ENCODE measurements around the gene POU5F1. TPM values are rescaled to one million over a fixed set of nuclear protein-coding genes. Genes with fewer than 3 reads are reported as not detected.
"Not testable (repeated sequence)": the region's sequence is repeated elsewhere in the genome, so short reads cannot be mapped to it uniquely, and the experiment has no call there.

POU5F1 gene
- total and polyA plus RNA-seq, 2 of the 4 experiments (the other 2 are of a cell fraction), result not detected

DNA sequence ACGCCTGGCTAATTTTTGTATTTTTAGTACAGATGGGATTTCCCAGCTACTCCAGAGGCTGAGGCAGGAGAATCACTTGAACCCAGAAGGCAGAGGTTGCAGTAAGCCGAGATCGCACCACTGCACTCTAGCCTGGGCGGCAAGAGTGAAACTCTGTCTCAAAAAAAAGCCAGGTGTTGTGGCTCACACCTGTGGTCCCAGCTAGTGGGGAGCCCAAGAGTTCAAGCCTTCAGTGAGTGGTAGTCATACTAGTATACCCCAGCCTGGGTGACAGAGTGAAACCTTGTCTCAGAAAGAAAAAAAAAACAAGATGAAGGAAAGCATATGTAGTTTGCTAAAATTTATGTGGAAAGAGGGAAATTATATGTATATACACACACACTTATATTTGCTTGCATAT is 20.0 kb upstream of the POU5F1 start:
- Histone ChIP-seq H3K9me1 (ENCODE audit: insufficient read depth, low read length) (no peaks in the 10 kb centered on the region), H3K56ac (ENCODE audit: extremely low read depth, insufficient read depth, low read length) (no peak overlapping the region), H3K4ac (ENCODE audit: low read depth, low read length) (no peak overlapping the region), H2AK5ac (ENCODE audit: low read depth, low read length) (no peak overlapping the region), H3K23ac (ENCODE audit: low read depth, low read length) (no peak overlapping the region), H4K8ac (ENCODE audit: low read depth in 2 of 2, low read length in 2 of 2) (no peak overlapping the region), H4K91ac (ENCODE audit: insufficient read depth, low read depth, low read length) (no peak overlapping the region), H3K14ac (replicated peaks; ENCODE audit: low read depth, low read length) (no peak overlapping the region), H2BK15ac (ENCODE audit: low read depth, low read length) (no peak overlapping the region), H2BK5ac (ENCODE audit: low read depth, low read length, poor library complexity, severe bottlenecking) (no peak overlapping the region), H2BK120ac (ENCODE audit: low read depth, low read length) (no peak overlapping the region), H2AK9ac (replicated peaks; ENCODE audit: low read depth, low read length, poor library complexity) (no peak overlapping the region), H3K4me3 (ENCODE audit: insufficient read depth, low read depth, low read length) (no peak overlapping the region), H4K20me1 (ENCODE audit: insufficient read depth, low read length) (no peaks in the 10 kb centered on the region), H3K27me3 (ENCODE audit: control insufficient read depth, insufficient read depth, low read length) (no peaks in the 10 kb centered on the region), H3K36me3 (ENCODE audit: control insufficient read depth, insufficient read depth, low read length) (no peaks in the 10 kb centered on the region), H3K9me3 (ENCODE audit: control insufficient read depth, insufficient read depth, low read length) (no peaks in the 10 kb centered on the region), H3K18ac (ENCODE audit: low read depth, low read length) (no peak overlapping the region), H4K5ac (ENCODE audit: low read depth, low read length) (no peak overlapping the region), H3K79me1 (ENCODE audit: low read depth in 1 of 2, low read length in 2 of 2) (no peaks in the 10 kb centered on the region), H3K4me2 (ENCODE audit: low read depth, low read length) (no peak overlapping the region), H3K4me1 (ENCODE audit: control insufficient read depth, insufficient read depth, low read length) (no peaks in the 10 kb centered on the region), H3K27ac (ENCODE audit: insufficient read depth, low read length) (no peak overlapping the region), H2BK20ac (ENCODE audit: low read depth, low read length) (no peak overlapping the region), H2AFZ (replicated peaks; ENCODE audit: low read length, poor library complexity) (no peak overlapping the region), H3K9ac (ENCODE audit: low read depth, low read length) (no peak overlapping the region)
- WGBS, 2 experiments (ENCODE audit: extremely low coverage in 2 of 2, insufficient read length in 1 of 2), result no CpG with 5 or more reads among the region's 4 CpGs
- POLR2A ChIA-PET (ENCODE audit: unreplicated experiment), result no interaction called here
- TF ChIP-seq BHLHE40 (IDR thresholded peaks at IDR 0.05; ENCODE audit: low read depth, low read length) (no peak), RAD21 (IDR thresholded peaks at IDR 0.05; ENCODE audit: low read length) (no peak), RCOR1 (IDR thresholded peaks at IDR 0.05; ENCODE audit: insufficient replicate concordance, low read length) (no peak), USF2 (IDR thresholded peaks at IDR 0.05; ENCODE audit: low read depth, low read length) (no peak)
- DNase-seq (no peak), ATAC-seq (ENCODE audit: low read depth) (no peak)
- dilution Hi-C loops (cut with HindIII; ENCODE audit: low sequenced_read_pairs, unreplicated experiment), result no loop called here
- BruUV-seq (replicated peaks), result no TSS peak
- in situ Hi-C loops (cut with MboI; ENCODE audit: low sequenced_read_pairs), result loop anchor here (5.0 kb wide), 1 partner anchor 53 kb away; the partner anchor contains the start of gene PSORS1C2
- CTCF ChIA-PET, result no interaction called here
- intact Hi-C loops (cut with micrococcal nuclease), result loop anchor here (10.0 kb wide), 1 partner anchor 276 kb away; the partner anchor contains the start of gene VARS2

- in situ Hi-C loops (cut with MboI; ENCODE audit: low sequenced_read_pairs); H3K27me3 ChIP-seq (ENCODE audit: control insufficient read depth, insufficient read depth, low read length); H3K9me1 ChIP-seq (ENCODE audit: insufficient read depth, low read length); H3K56ac ChIP-seq (ENCODE audit: extremely low read depth, insufficient read depth, low read length); DNase-seq; H2BK5ac ChIP-seq (ENCODE audit: low read depth, low read length, poor library complexity, severe bottlenecking); BruUV-seq (replicated peaks); H3K9me3 ChIP-seq (ENCODE audit: control insufficient read depth, insufficient read depth, low read length); H4K5ac ChIP-seq (ENCODE audit: low read depth, low read length); H3K27ac ChIP-seq (ENCODE audit: insufficient read depth, low read length); POLR2A ChIA-PET (ENCODE audit: unreplicated experiment); H4K8ac ChIP-seq (ENCODE audit: low read depth in 2 of 2, low read length in 2 of 2); H3K14ac ChIP-seq (replicated peaks; ENCODE audit: low read depth, low read length); H3K18ac ChIP-seq (ENCODE audit: low read depth, low read length); H2AK5ac ChIP-seq (ENCODE audit: low read depth, low read length); H3K9ac ChIP-seq (ENCODE audit: low read depth, low read length); H3K4me2 ChIP-seq (ENCODE audit: low read depth, low read length); H2BK15ac ChIP-seq (ENCODE audit: low read depth, low read length); intact Hi-C loops (cut with micrococcal nuclease); H3K4ac ChIP-seq (ENCODE audit: low read depth, low read length); H3K4me1 ChIP-seq (ENCODE audit: control insufficient read depth, insufficient read depth, low read length); H2BK120ac ChIP-seq (ENCODE audit: low read depth, low read length); H3K79me1 ChIP-seq (ENCODE audit: low read depth in 1 of 2, low read length in 2 of 2); H2BK20ac ChIP-seq (ENCODE audit: low read depth, low read length); H2AK9ac ChIP-seq (replicated peaks; ENCODE audit: low read depth, low read length, poor library complexity); H3K23ac ChIP-seq (ENCODE audit: low read depth, low read length); H3K4me3 ChIP-seq (ENCODE audit: insufficient read depth, low read depth, low read length); dilution Hi-C loops (cut with HindIII; ENCODE audit: low sequenced_read_pairs, unreplicated experiment); H4K91ac ChIP-seq (ENCODE audit: insufficient read depth, low read depth, low read length); H3K36me3 ChIP-seq (ENCODE audit: control insufficient read depth, insufficient read depth, low read length); CTCF ChIA-PET; H2AFZ ChIP-seq (replicated peaks; ENCODE audit: low read length, poor library complexity); H4K20me1 ChIP-seq (ENCODE audit: insufficient read depth, low read length); ATAC-seq (ENCODE audit: low read depth): not testable (repeated sequence)
- WGBS, 2 experiments (ENCODE audit: extremely low coverage in 2 of 2, insufficient read length in 1 of 2), result no CpG with 5 or more reads among the region's 3 CpGs
These were observed 18.7 kb upstream of the POU5F1 start for GRCh38 chr6:31189223-31189622.
